ENCODE results near the gene MMD2.

DNA sequence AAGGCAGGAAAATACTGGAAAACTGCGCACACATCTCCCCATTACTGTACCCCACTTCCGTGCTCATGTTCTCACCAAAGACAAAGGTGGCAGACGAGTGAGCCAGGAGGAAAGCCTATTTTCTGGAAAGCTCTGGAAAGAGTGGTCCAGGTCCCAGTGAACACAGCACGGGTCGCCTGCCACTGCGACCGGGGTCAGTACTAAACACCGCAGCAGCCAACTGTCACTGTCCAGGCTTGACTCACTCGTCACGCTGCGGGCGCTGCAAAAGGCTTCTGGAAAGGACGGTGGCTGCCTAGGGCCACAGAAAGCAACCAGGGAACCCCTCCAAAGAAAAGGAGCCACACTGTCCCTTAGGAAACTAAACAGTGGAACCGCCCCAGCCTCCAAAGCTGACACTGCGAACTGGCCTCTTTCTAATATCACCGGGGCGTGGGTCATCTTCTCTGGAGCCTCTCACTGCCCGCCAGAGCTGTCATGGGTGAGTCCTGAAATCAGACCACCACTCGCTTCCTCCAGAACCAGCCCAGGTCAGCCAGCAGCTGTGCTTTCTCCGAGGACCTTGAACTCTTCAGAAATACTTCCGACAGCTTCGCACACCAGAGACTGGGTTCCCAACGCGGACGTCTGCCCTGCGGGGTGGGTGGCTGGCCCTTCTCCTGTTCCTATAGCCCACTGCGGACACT lies 79.4 kb downstream of the MMD2 start:
- TF ChIP-seq, protein P1, sequence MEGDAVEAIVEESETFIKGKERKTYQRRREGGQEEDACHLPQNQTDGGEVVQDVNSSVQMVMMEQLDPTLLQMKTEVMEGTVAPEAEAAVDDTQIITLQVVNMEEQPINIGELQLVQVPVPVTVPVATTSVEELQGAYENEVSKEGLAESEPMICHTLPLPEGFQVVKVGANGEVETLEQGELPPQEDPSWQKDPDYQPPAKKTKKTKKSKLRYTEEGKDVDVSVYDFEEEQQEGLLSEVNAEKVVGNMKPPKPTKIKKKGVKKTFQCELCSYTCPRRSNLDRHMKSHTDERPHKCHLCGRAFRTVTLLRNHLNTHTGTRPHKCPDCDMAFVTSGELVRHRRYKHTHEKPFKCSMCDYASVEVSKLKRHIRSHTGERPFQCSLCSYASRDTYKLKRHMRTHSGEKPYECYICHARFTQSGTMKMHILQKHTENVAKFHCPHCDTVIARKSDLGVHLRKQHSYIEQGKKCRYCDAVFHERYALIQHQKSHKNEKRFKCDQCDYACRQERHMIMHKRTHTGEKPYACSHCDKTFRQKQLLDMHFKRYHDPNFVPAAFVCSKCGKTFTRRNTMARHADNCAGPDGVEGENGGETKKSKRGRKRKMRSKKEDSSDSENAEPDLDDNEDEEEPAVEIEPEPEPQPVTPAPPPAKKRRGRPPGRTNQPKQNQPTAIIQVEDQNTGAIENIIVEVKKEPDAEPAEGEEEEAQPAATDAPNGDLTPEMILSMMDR (IDR thresholded peaks at IDR 0.05): no peak
- TF ChIP-seq POLR2A (IDR thresholded peaks at IDR 0.05): no peak

All from uterus (tissue), 2 donors.